ENCODE data around the gene NEUROG1.

Gene NEUROG1, protein sequence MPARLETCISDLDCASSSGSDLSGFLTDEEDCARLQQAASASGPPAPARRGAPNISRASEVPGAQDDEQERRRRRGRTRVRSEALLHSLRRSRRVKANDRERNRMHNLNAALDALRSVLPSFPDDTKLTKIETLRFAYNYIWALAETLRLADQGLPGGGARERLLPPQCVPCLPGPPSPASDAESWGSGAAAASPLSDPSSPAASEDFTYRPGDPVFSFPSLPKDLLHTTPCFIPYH

GRCh38 chr5:135535820-135536801 lies at the start of gene NEUROG1:
NEUROG1 (minus strand) TSS chr5:135535964; CDS start chr5:135535690, 274 bp downstream.
- DNase-seq (ENCODE audit: low read depth), result no peak

- DNase-seq (ENCODE audit: low read depth), result no peak
Measured at GRCh38 chr5:135584918-135585317, 49.2 kb upstream of the NEUROG1 start.

- DNase-seq (ENCODE audit: low read depth), result no peak
Measured at GRCh38 chr5:135584276-135584675, 48.5 kb upstream of the NEUROG1 start.

DNA sequence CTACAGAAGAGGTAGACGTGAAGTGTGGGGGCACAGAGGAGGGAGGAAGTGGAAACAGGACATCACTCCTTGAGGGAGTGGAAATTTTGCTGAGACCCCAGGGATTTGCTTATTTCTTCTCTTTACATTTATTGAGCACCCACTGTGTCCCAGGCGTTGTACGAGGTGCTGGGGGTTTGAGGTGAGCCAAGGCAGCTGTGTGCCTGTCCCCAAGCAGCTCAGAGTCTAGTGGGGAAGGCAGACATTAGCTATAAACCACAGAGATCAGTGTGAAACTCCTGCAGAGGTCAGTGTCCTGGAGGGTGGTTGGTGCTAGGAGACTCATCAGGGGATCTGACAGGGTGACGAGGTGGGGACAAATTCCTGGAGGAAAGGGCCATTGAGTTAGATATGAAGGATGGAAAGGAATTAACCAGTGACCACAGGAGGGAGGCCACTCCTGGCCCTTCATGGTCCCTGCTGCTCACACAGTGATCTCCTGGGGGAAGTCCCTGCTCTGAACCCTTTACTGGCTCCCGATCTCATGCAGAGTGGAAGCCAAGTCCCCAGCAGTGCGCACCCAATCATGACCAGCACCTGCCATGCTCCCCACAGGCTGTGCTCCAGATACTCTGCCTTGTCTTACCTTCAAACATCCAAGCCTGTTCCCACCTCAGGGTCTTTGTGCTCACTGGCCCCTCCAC lies 46.5 kb upstream of the NEUROG1 start:
- no peak for DNase-seq (ENCODE audit: low read depth)

- no peak for DNase-seq (ENCODE audit: low read depth)
Measured at GRCh38 chr5:135578685-135579341, 43.0 kb upstream of the NEUROG1 start, which contains the start of gene CXCL14. CXCL14 (minus strand) TSS chr5:135578991; CDS start chr5:135578778, 213 bp downstream.

GRCh38 chr5:135578305-135578684 lies 42.5 kb upstream of the NEUROG1 start:
- DNase-seq (ENCODE audit: low read depth), result no peak

GRCh38 chr5:135577421-135577820 lies 41.7 kb upstream of the NEUROG1 start:
- no peak for DNase-seq (ENCODE audit: low read depth)

GRCh38 chr5:135576075-135576599 lies 40.4 kb upstream of the NEUROG1 start:
- no peak for DNase-seq (ENCODE audit: low read depth)

- DNase-seq (ENCODE audit: low read depth), result no peak
Measured at GRCh38 chr5:135574493-135574892, 38.7 kb upstream of the NEUROG1 start.

DNA sequence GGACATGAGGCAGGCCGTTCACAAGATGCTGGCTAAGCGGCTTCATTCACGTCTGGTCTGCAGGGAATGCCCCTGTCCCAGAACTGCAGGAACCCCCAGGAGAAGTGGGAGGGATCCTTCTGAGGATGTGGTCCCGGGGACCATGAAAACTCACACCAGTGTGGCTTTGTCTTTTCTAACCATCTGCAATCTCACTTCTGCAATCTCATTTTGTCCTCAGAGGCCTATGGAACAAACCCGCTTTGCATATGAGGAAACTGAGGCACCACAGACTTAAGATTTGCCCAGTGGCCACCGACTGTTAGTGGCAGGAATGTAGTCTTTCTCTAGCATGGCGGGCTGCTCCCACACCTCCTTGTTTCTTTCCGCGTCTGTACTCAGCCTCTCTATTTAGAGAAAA lies 36.1 kb upstream of the NEUROG1 start:
- no peak for DNase-seq (ENCODE audit: low read depth)

GRCh38 chr5:135571066-135571609 lies 35.4 kb upstream of the NEUROG1 start:
- no peak for DNase-seq (ENCODE audit: low read depth)

DNA sequence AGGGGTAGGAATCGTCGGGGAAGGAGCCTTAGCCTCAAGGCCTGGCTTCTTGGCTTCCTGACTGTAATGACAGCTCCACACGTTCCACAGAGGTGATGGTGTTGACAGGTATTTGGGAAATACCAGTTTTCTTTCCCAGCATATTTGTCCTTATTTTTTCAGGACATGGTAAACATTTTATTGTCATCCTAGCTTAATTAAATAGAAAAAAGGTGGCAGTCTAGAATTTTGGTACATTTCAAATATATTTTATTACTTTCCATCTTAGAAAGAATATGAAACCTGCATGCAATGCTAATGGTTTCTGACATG lies 34.6 kb upstream of the NEUROG1 start:
- no peak for DNase-seq (ENCODE audit: low read depth)

GRCh38 chr5:135569755-135570452 lies 34.1 kb upstream of the NEUROG1 start:
- DNase-seq (ENCODE audit: low read depth), result no peak

- no peak for DNase-seq (ENCODE audit: low read depth)
Measured at GRCh38 chr5:135568923-135569360, 33.2 kb upstream of the NEUROG1 start.

GRCh38 chr5:135568246-135568645 lies 32.5 kb upstream of the NEUROG1 start:
- no peak for DNase-seq (ENCODE audit: low read depth)

GRCh38 chr5:135567661-135568060 lies 31.9 kb upstream of the NEUROG1 start:
- no peak for DNase-seq (ENCODE audit: low read depth)

GRCh38 chr5:135566422-135567400 lies 30.9 kb upstream of the NEUROG1 start:
- DNase-seq (ENCODE audit: low read depth), result no peak

DNA sequence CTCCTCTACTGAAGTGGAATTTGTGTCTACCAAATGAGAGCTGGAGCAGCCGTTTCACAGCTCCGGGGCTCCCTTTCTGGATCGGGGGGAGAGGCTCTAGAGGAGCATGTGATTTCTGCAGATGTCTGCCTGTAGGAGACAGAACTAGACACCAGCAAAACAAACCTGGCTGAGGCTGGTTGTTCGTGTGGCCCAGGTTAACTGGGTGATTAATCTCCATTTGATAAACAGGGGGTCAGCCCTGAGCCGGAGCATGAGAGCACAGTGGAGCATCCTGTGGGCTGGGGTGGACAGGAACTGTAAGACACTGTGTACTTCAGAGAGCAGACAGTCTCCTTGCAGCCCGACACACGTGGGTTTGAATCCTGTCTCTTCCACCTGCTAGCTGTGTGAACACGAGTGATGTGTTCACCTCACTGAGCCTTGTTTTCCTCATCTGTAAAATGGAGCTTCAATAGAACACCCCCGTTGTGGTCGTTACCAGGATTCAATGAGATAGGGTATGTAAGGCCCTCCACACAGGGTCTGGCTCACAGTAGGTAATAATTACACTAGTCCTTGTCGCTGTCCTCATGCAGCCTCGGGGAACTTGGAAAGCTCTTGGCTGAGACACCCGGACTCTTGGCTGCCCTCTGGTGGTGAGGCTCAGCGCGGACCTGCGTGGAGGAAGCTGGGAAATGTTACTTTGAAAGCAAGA lies 30.1 kb upstream of the NEUROG1 start:
- peak; percentile 47 for DNase-seq (ENCODE audit: low read depth)

DNA sequence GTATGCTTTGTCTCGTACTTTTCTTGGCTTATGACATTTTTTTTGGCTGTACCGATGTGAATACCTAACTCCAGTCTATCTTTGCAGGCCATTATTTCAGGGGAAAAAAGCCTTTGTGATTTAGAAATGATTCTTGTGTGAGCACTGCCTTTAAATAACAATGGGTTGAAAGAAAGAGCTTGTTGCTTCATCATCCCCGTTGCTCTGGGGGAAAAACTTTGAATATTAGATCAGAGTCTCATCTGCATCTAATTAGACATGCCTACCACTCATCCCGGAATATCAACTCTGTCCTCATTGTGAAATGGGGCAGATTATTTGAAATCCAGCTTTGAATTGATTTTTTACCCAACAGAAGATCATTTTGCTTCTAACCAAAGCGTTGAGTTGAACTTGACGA lies 29.5 kb upstream of the NEUROG1 start:
- no peak for DNase-seq (ENCODE audit: low read depth)

All from stimulated activated CD8-positive, alpha-beta memory T cell treated with anti-CD3 and anti-CD28 coated beads, Interleukin-15, amount 100 ng/mL, for 24 hours (primary cell).